SK-N-SH (cell line): ENCODE data around the gene ATP5F1D. TPM values are rescaled to one million over a fixed set of nuclear protein-coding genes. Genes with fewer than 3 reads are reported as not detected.

ENCODE experiments used
- CTCF ChIA-PET: fragments of 300-600, 350-600 bp; formaldehyde crosslinking; extraction: SDS; loops from one replicate; lab custom pipeline; 2021; lab: Yijun Ruan, JAX
- POLR2A ChIA-PET: fragments of 350-600 bp; sonication (Branson Sonifier 250); formaldehyde crosslinking; extraction: SDS; loops from one replicate; lab custom pipeline; 2020; ENCODE audit warnings: antibody characterized with exemption, inconsistent platforms; lab: Yijun Ruan, JAX
- DNase-seq: peaks from one replicate; pipeline ENCODE4 v3.0.0; 2012
- H2AFZ ChIP-seq: fragments of 200-600 bp; sonication (generic); 2 replicates; pipeline ENCODE4 v1.8.1; 2016; ENCODE audit warnings: antibody characterized with exemption, mild to moderate bottlenecking, low read depth
- H3F3A ChIP-seq: fragments of 200-600 bp; sonication (generic); replicated peaks from 2 replicates; pipeline ENCODE3; 2016; ENCODE audit warnings: antibody characterized with exemption, mild to moderate bottlenecking; ENCODE audit not compliant: insufficient read depth
- H3K27ac ChIP-seq, 2 experiments: fragments of 200-500 bp in 1 of 2; fragments of 200-600 bp in 1 of 2; sonication (Bioruptor generic) in 1 of 2; sonication (generic), shearing (Covaris generic) in 1 of 2; 2 replicates each; pipeline versions ENCODE4 v1.5.1 to v1.6.1; 2014 to 2016; ENCODE audit warnings: low read depth in 2 of 2, inconsistent platforms in 1 of 2, low read length in 1 of 2, mild to moderate bottlenecking in 1 of 2, mixed read lengths in 1 of 2
- H3K27me3 ChIP-seq: fragments of 200-600 bp; sonication (generic), shearing (Covaris generic); 2 replicates; pipeline ENCODE4 v1.6.1; 2016; ENCODE audit warnings: mixed run types; ENCODE audit not compliant: insufficient read depth
- H3K36me3 ChIP-seq, 2 experiments: fragments of 200-500 bp in 1 of 2; fragments of 200-600 bp in 1 of 2; sonication (Bioruptor generic) in 1 of 2; sonication (generic) in 1 of 2; replicated peaks in 1 of 2; 2 replicates each; pipeline versions ENCODE3 to v1.5.1; 2014 to 2016; ENCODE audit warnings: low read length in 1 of 2, mild to moderate bottlenecking in 1 of 2; ENCODE audit not compliant: insufficient read depth in 2 of 2, control insufficient read depth in 1 of 2
- H3K4me1 ChIP-seq, 2 experiments: fragments of 200-500 bp in 1 of 2; fragments of 200-600 bp in 1 of 2; sonication (Bioruptor generic) in 1 of 2; sonication (generic), shearing (Covaris generic) in 1 of 2; 2 replicates each; pipeline versions ENCODE4 v1.5.1 to v1.6.1; 2014 to 2016; ENCODE audit warnings: low read depth in 1 of 2, low read length in 1 of 2, mixed run types in 1 of 2; ENCODE audit not compliant: insufficient read depth in 2 of 2, control insufficient read depth in 1 of 2
- H3K4me2 ChIP-seq: fragments of 200-600 bp; sonication (generic), shearing (Covaris generic); 2 replicates; pipeline ENCODE4 v1.6.1; 2017; ENCODE audit warnings: mixed run types
- H3K4me3 ChIP-seq, 2 experiments: fragments of 200-500 bp in 1 of 2; fragments of 200-600 bp in 1 of 2; sonication (Bioruptor generic) in 1 of 2; sonication (generic), shearing (Covaris generic) in 1 of 2; 2 replicates each; pipeline versions ENCODE4 v1.5.1 to v1.8.1; 2014 to 2016; ENCODE audit warnings: low read depth in 2 of 2, inconsistent platforms in 1 of 2, low read length in 1 of 2, mild to moderate bottlenecking in 1 of 2, mixed read lengths in 1 of 2, moderate library complexity in 1 of 2
- H3K79me2 ChIP-seq: fragments of 200-600 bp; sonication (generic); 2 replicates; pipeline ENCODE4 v1.8.1; 2017; ENCODE audit warnings: mild to moderate bottlenecking; ENCODE audit not compliant: insufficient read depth
- H3K9ac ChIP-seq: fragments of 200-600 bp; sonication (generic); 2 replicates; pipeline ENCODE4 v1.6.1; 2017; ENCODE audit warnings: mixed run types
- H3K9me2 ChIP-seq: fragments of 200-600 bp; sonication (generic); 2 replicates; pipeline ENCODE4 v1.6.1; 2017; ENCODE audit warnings: mixed run types
- H3K9me3 ChIP-seq: fragments of 200-600 bp; sonication (generic); 2 replicates; pipeline ENCODE4 v1.6.1; 2017; ENCODE audit warnings: mixed run types, mild to moderate bottlenecking, moderate library complexity
- H4K20me1 ChIP-seq: fragments of 200-600 bp; sonication (generic); 2 replicates; pipeline ENCODE4 v1.6.1; 2017; ENCODE audit warnings: mild to moderate bottlenecking, mixed run types; ENCODE audit not compliant: insufficient read depth
- CHD2 ChIP-seq: fragments of 150-350 bp; IDR thresholded peaks from 2 replicates; pipeline ENCODE4 v1.6.1; 2018; ENCODE audit warnings: low read length; ENCODE audit not compliant: partially characterized antibody
- ELF1 ChIP-seq: IDR thresholded peaks from 2 replicates; pipeline ENCODE4 v1.4.0; 2012
- FOSL2 ChIP-seq: IDR thresholded peaks from 2 replicates; pipeline ENCODE4 v1.4.0; 2012; ENCODE audit warnings: low read depth, mild to moderate bottlenecking, moderate library complexity, borderline replicate concordance
- FOXM1 ChIP-seq: IDR thresholded peaks from 2 replicates; pipeline ENCODE4 v1.4.0; 2012; ENCODE audit warnings: low read depth, mild to moderate bottlenecking
- GATA2 ChIP-seq: sonication (generic); formaldehyde crosslinking; IDR thresholded peaks from 2 replicates; pipeline ENCODE4 v1.5.0; 2020; ENCODE audit warnings: mild to moderate bottlenecking, missing genetic modification reagents
- JUND ChIP-seq: IDR thresholded peaks from 2 replicates; pipeline ENCODE4 v1.4.0; 2012
- MEF2A ChIP-seq: IDR thresholded peaks from 2 replicates; pipeline ENCODE4 v1.4.0; 2012; ENCODE audit warnings: low read depth, borderline replicate concordance
- NRF1 ChIP-seq: IDR thresholded peaks from 2 replicates; pipeline ENCODE4 v1.6.1; 2012; ENCODE audit warnings: low read depth, mild to moderate bottlenecking, low read length
- RCOR1 ChIP-seq: fragments of 150-350 bp; IDR thresholded peaks from 2 replicates; pipeline ENCODE4 v1.6.1; 2017; ENCODE audit warnings: antibody characterized with exemption, low read length
- RXRA ChIP-seq: IDR thresholded peaks from 2 replicates; pipeline ENCODE4 v1.4.0; 2012; ENCODE audit warnings: low read depth, mild to moderate bottlenecking, borderline replicate concordance
- SIN3A ChIP-seq: IDR thresholded peaks from 2 replicates; pipeline ENCODE4 v1.6.1; 2012; ENCODE audit warnings: low read depth, mild to moderate bottlenecking, low read length, moderate library complexity, borderline replicate concordance
- SMC3 ChIP-seq: IDR thresholded peaks from 2 replicates; pipeline ENCODE4 v1.6.1; 2012; ENCODE audit warnings: low read depth, low read length, improper control_type of control experiment
- TAF1 ChIP-seq: IDR thresholded peaks from 2 replicates; pipeline ENCODE4 v1.6.1; 2012; ENCODE audit warnings: low read depth, mild to moderate bottlenecking, low read length, moderate library complexity, borderline replicate concordance
- TCF12 ChIP-seq: IDR thresholded peaks from 2 replicates; pipeline ENCODE4 v1.4.0; 2012
- YY1 ChIP-seq: IDR thresholded peaks from 2 replicates; pipeline ENCODE4 v1.4.0; 2012; ENCODE audit warnings: low read depth, mild to moderate bottlenecking
- WGBS: methylation state at CpG from one replicate; pipeline ENCODE4 v1.1.6; 2017; ENCODE audit warnings: low lambda C conversion rate; 5-methylcytosine and 5-hydroxymethylcytosine counted together
- polyA plus RNA-seq, 3 experiments: library from polyadenylated mRNA; depleted of rRNA; stranded (reverse); fragments of >200 nt; gene quantifications; 2 replicates each; pipeline ENCODE4 v1.2.3, GENCODE V29; 2012
- TF ChIP-seq, protein P1 (sequence below): IDR thresholded peaks from 2 replicates; pipeline ENCODE4 v1.6.1; 2012; ENCODE audit warnings: mild to moderate bottlenecking, low read depth, low read length, moderate library complexity
- TF ChIP-seq, protein P2 (sequence below): fragments of 200-600 bp; sonication (generic); IDR thresholded peaks from 2 replicates; pipeline ENCODE4 v1.6.1; 2017; ENCODE audit warnings: antibody characterized with exemption, mild to moderate bottlenecking, moderate library complexity
- TF ChIP-seq, protein P3 (sequence below): IDR thresholded peaks from 2 replicates; pipeline ENCODE4 v1.4.0; 2012; ENCODE audit warnings: low read depth

ATP5F1D gene
- polyA plus RNA-seq, 1 of the 3 experiments (the other 2 are of a cell fraction) = 226 TPM

DNA sequence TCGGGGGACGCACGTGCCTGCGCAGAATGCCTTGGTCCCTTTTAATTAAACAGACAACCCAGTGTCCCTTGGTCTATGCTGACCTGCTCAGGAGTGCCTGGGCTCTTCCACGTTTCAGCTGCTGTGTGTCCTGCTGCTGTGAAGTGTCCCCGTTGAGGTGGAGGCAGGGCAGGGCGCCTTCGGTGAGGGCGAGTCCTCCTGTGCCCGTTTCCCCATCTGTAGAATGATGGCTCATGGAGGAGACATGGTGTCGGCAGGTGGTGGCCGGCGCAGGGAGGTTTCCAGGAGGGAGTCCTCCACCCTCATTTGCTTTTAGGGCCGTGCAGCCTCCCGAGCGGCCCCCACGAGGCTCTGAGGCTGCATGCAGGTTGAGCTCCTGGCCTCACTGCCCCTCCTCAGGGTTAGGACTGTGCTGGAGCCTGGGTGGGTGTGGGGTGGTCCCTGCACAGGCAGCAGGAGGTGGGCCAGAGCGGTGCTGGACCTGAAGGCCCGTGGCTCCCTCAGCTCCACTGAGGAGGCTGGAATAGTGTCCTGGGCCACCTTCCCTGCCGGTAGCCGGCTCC, 27.2 kb upstream of the ATP5F1D start:
- Histone ChIP-seq H2AFZ (no peak overlapping the region), H3K4me1 (peaks cover 35 to 39% of the 10 kb centered on the region in 2 experiments; a peak in 3 of 4 replicates), H3K4me2 (peak overlapping the region; percentile 79), H3K36me3 (peaks cover 4 to 11% of the 10 kb centered on the region in 2 experiments), H3K9me3 (no peaks in the 10 kb centered on the region), H3F3A (peaks cover 36% of the 10 kb centered on the region), H3K27me3 (no peaks in the 10 kb centered on the region), H3K4me3 (no peak overlapping the region; a peak in 1 of 4 replicates), H3K27ac (peak overlapping the region; percentile 90 to 92), H4K20me1 (peaks cover 9% of the 10 kb centered on the region; the same call in 1 of the 2 replicates), H3K9ac (peak overlapping the region; percentile 61; the same call in 1 of the 2 replicates), H3K79me2 (peaks cover 97% of the 10 kb centered on the region), H3K9me2 (no peaks in the 10 kb centered on the region)
- TF ChIP-seq RXRA (no peak), JUND (no peak), FOSL2 (no peak), RCOR1 (no peak), NRF1 (no peak), TCF12 (no peak), CHD2 (no peak), GATA2 (no peak), MEF2A (no peak), SMC3 (no peak), SIN3A (no peak), YY1 (no peak), ELF1 (no peak), TAF1 (no peak), FOXM1 (no peak)
- TF ChIP-seq, protein P1, sequence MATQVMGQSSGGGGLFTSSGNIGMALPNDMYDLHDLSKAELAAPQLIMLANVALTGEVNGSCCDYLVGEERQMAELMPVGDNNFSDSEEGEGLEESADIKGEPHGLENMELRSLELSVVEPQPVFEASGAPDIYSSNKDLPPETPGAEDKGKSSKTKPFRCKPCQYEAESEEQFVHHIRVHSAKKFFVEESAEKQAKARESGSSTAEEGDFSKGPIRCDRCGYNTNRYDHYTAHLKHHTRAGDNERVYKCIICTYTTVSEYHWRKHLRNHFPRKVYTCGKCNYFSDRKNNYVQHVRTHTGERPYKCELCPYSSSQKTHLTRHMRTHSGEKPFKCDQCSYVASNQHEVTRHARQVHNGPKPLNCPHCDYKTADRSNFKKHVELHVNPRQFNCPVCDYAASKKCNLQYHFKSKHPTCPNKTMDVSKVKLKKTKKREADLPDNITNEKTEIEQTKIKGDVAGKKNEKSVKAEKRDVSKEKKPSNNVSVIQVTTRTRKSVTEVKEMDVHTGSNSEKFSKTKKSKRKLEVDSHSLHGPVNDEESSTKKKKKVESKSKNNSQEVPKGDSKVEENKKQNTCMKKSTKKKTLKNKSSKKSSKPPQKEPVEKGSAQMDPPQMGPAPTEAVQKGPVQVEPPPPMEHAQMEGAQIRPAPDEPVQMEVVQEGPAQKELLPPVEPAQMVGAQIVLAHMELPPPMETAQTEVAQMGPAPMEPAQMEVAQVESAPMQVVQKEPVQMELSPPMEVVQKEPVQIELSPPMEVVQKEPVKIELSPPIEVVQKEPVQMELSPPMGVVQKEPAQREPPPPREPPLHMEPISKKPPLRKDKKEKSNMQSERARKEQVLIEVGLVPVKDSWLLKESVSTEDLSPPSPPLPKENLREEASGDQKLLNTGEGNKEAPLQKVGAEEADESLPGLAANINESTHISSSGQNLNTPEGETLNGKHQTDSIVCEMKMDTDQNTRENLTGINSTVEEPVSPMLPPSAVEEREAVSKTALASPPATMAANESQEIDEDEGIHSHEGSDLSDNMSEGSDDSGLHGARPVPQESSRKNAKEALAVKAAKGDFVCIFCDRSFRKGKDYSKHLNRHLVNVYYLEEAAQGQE = no peak
- TF ChIP-seq, protein P2, sequence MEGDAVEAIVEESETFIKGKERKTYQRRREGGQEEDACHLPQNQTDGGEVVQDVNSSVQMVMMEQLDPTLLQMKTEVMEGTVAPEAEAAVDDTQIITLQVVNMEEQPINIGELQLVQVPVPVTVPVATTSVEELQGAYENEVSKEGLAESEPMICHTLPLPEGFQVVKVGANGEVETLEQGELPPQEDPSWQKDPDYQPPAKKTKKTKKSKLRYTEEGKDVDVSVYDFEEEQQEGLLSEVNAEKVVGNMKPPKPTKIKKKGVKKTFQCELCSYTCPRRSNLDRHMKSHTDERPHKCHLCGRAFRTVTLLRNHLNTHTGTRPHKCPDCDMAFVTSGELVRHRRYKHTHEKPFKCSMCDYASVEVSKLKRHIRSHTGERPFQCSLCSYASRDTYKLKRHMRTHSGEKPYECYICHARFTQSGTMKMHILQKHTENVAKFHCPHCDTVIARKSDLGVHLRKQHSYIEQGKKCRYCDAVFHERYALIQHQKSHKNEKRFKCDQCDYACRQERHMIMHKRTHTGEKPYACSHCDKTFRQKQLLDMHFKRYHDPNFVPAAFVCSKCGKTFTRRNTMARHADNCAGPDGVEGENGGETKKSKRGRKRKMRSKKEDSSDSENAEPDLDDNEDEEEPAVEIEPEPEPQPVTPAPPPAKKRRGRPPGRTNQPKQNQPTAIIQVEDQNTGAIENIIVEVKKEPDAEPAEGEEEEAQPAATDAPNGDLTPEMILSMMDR = no peak
- TF ChIP-seq, protein P3, sequence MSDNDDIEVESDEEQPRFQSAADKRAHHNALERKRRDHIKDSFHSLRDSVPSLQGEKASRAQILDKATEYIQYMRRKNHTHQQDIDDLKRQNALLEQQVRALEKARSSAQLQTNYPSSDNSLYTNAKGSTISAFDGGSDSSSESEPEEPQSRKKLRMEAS = no peak
- CTCF ChIA-PET = interaction anchor here (0.7 to 5.5 kb wide), 10 partner anchors 8 to 150 kb away, joined by 3 to 43 read pairs (median 8); partner anchors contain the start of gene ATP5F1D
- 89% methylated on average over 8 of the region's 21 CpGs for WGBS
- no peak for DNase-seq
- POLR2A ChIA-PET = interaction anchor here (2.7 kb wide), 1 partner anchor 55 kb away, joined by 10 read pairs; the partner anchor contains the start of gene CIRBP
